HG03097 (cell line): Measurements from ENCODE around the gene EPHA7.

Source experiments
- ATAC-seq: cut with Tn5 transposase; IDR thresholded peaks from one replicate; pipeline ENCODE4 v1.9.1; 2021; ENCODE audit not compliant: unreplicated experiment, low FRiP score

The EPHA7 gene

DNA sequence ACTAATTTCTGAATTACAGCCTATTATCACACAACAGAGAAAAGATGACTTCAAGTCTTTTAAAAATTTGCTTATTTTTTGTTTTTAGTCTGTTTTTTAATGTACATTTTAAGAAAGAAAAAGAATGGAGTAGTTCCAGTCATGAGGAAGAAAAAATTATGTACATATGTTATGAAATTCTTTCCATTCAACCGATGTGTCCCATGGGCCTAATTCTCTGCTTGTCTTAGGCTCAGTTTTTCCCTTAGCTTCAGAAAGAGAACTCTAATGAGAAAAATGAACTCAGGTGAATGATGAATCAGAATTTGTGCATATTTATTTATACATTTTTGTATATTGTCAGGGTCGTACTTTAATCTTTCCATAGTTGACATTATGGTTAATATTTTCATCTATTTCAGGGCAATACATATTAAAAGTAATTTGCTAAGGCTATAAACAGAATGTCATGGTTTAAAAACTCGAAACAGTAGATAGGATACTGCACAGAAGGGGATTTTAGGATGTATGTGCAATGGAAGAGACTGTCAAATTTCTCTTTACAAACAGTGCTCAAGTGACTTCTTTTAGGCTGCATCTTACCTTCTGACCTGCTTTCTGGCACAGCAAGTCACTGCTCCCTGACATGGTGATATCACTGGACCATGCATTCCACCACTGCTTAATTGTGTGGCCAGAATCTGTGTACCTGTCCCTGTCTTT, 153.1 kb downstream of the EPHA7 start:
- ATAC-seq, result no peak

GRCh38 chr6:93260881-93261280, 158.5 kb downstream of the EPHA7 start:
- no peak for ATAC-seq

- ATAC-seq, result no peak
These were observed 160.0 kb downstream of the EPHA7 start for GRCh38 chr6:93259332-93259731.

- ATAC-seq, result no peak
These were observed 166.4 kb downstream of the EPHA7 start for GRCh38 chr6:93252930-93253329.

DNA sequence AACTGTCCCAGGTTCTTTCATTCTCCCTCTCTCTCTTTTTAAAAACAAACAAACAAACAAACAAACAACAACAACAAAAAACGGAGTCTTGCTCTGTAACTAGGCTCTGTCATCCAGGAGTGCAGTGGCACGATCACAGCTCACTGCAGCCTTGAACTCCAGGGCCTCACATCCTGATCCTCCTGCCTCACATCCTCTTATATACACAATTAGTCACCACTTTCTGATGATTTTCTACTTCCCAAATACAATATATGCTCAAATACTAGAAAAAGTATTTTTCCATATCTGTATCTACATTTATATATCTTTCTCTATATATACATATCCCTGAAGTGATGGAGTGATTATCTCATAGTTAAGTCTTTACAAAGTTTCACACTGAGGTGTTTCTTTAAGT, 170.7 kb downstream of the EPHA7 start:
- ATAC-seq, result no peak

DNA sequence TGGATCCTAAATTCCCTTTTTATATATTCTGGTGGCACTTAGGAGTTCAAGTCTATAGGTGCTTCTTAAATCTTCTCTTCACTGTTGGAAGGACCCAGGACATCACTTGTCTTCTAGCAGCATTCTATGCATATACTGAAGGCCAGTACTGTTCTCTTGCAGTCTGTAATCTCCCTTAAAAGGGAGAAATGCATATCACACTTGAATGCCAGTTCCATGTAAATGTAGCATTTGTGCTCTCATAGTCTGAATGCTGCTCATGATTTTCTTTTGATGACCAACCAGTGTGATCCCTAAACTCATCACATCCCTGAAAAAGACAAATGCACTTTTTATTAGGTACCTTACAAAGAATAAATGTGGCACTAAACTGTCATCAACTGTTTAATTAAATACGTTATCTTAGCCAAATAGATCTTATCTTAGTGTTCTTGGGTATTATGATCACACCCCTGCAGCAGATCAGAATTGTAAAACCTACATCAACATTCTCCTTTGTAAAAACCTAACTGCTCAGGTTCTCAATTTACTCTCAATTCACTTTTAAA, 176.1 kb downstream of the EPHA7 start:
- ATAC-seq, result no peak

DNA sequence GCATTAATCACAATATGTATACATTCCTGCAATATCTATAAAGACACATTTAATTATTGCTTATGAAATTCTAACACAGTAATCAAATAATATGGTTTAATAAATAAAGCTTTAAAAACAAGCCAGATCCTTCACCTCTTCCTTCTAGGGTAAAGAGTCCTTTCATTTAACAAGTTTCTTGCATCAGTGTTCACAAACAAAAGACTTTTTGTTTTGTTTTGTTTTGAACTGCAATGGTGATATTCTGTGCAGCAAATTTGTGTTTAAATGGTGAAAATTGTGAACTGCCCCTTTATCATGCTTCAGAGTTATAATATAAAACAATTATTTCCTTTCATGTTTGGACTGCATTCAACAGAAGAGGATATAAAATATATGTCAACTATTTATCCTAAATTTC, 177.3 kb downstream of the EPHA7 start:
- ATAC-seq, result no peak

DNA sequence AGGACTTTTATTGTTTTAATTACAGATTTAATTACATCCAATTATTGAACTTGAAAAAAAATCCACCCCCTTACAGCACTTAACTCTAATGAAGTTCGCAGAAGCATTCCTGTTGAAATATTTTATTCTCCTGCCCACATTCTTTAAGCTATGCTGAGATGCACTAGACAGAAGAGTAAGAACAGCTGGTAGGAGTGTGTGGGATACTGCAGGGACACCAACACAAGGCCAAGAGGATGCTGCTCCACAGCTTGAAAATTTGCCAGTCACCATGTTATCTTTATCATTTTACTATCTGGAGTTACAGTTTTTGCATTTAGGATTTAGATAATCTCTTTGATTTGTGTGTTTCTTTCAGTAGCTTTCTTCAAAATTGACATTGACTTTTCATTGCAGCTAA, 180.7 kb downstream of the EPHA7 start:
- ATAC-seq, result no peak

DNA sequence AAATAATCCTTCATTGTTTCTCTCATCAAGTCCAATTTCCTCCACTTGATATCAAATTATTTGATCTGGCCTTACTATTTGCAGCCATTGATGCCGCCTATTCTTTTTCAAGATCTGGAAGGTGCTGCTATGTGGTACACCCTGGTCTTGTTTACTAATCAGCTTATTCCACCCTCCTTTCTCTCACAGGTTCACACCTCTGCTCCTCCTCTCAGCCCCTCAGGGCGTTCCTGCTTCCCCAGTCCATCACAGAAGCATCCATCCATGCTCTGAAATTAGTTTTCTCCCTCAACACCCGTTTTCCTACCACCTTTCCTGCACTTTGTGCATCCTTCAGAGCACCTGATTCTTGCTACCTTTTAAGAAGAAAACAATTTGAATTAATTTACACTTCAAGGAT, 183.6 kb downstream of the EPHA7 start:
- ATAC-seq, result no peak

DNA sequence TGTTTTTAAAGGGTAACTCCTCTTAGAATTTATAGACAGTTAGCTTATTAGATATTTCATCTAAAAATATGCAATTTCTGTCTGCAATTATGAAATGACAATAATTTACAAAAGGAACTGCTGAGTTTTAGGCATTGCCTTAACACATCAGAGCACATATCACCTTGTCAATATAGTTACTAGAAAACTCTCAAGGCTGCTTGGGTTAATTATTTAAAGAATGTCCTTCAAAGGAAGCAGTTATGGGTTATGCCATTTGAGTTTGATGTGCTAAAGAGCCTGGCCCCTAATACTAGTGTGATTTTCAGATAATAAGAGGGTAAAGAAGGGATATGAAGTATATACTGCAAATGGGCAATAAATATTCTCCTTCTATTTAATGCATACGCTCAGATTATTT, 192.5 kb downstream of the EPHA7 start:
- no peak for ATAC-seq

DNA sequence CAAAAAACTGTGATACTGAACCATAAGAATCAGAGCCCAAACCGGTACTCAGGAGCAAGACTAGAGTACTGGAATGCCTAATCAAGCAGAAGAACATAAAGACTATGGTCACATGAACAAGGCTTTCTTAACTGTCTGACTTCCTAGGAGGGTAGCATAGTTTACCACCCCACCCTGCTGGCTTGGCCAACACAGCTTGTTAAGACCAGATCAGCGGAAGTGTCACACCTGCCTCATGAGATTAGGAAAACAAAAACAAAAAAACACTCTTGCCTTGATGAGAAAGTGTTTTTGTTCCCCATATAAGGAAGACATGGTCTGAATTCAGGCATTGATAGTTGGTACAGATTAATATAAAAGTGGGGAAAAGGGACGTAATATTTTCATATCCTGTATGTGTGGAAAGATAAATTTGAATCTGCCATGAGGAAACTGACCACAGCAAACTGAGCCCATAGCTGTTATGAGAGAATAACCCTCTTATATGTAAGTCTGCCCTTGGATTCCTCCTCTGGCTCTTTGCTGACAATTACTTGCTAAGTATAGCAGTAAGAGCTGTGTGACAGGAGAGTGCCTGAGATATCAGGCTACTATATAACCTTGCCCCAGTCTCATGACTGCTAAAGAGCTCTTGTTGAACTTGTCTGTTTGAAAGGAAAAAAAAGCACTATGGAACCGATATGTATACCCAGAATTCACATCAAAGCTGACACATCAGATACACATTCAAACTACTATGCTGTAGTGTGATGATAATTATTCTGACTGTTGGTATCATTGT, 197.1 kb downstream of the EPHA7 start:
- ATAC-seq, result no peak

GRCh38 chr6:93219447-93219846, 199.9 kb downstream of the EPHA7 start:
- ATAC-seq, result no peak

GRCh38 chr6:93218096-93218495, 201.3 kb downstream of the EPHA7 start:
- ATAC-seq, result no peak

DNA sequence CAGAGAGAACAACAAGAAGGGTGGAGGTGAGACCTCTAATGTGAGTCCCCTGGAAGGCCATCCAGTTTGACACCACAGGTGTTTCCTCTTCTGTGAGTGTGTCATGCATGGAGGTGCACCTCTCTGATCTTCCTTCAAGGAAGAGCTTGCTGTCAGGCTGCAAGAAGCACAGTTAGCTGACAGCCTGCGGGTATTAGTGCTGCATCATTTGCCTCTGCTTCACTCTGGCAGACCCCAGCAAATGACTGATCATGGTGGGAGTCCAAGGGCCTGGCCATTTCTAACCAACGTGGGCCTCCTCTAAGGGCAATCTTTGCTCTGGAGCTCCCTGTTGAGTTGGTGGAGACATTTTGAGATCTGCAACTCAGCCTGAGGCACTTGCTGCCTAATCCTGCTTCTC, 206.3 kb downstream of the EPHA7 start:
- ATAC-seq, result no peak

DNA sequence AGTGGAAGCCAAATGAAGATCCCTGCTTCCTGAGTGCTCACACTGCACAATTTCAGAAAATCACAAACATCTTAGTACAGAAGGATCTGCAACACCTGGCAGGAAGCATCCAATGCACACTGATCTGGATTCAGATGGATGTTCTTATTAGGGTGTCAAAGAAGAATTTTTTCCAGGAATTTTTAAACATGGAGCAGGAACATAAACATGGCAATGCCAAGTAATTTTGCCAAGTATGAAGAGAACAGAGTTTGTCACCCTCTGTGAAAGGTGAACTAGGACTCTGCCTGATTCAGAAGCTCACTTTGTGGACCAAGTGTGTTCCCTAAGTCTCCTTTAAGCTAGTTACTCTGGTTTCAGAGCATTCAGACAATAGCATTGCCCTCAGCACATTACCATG, 208.5 kb downstream of the EPHA7 start:
- no peak for ATAC-seq

DNA sequence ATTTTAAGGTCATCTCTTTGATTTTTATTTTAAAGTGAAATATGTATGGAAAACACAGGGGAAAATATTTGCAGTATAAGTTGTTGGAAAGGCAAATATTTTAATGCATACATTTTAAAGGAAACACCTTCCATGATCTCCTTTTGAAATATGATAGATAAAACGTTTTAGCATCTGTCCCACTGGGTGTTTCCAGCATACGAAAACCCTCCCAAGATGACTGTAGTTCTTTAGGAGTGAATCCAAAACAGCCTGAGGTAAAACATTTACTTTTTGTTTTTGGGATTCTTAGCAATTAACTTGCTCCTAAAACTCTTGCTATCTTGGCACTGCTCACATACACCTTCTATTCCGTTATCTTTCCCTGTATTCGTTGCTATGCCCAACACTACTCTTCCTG, 210.0 kb downstream of the EPHA7 start:
- ATAC-seq, result no peak

GRCh38 chr6:93196406-93196970, 222.9 kb downstream of the EPHA7 start:
- no peak for ATAC-seq

DNA sequence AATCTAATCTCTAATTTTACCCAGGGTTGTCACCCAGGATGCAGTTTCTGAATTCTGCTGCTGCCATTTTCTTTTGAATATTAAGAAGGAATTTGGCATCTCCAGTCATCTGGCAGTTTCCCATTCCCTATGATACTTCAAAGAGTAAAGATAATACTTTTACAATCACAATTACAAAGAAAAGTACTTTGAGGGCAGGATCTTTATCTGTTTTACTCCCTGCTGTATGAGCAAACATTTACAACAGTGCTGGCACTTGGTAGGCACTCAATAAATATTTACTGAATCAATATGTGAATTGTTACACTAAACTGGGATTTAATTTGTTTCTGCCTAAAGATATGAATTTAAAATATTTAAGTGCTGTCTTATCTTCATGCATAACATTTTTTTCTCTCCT, 224.9 kb downstream of the EPHA7 start:
- ATAC-seq, result no peak

- ATAC-seq, result no peak
These were observed 225.5 kb downstream of the EPHA7 start for GRCh38 chr6:93193868-93194267.
